ENCODE measurements around the gene MCM3.

DNA sequence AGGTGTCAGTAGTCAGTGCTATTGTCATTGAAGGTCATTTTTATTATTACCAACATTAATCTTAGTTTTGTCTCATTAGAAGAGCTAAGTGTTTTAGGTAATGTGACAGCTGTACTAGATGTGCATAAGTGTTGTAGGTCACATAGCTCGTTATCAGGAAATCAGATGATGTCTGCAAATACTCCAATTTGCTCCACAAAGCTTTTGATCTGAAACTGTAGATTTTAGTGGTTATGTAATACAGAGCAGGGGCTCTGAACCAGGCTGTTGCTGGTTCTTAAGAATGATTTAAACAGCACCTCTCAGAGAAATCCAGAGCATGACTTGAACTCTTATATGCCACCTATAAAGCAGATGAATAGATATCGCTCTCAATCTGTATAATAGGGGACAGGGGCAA is 42.7 kb downstream of the MCM3 start:
- TF ChIP-seq ZNF26 (tag by site-specific recombination; IDR thresholded peaks at IDR 0.05) (no peak), ZFHX2 (tag by site-specific recombination; conservative IDR thresholded peaks at IDR 0.05) (no peak), CTCF (tag by site-specific recombination; IDR thresholded peaks at IDR 0.05) (no peak), KLF16 (tag by site-specific recombination; IDR thresholded peaks at IDR 0.05) (no peak), ZNF707 (tag by site-specific recombination; IDR thresholded peaks at IDR 0.05) (no peak), REST (tag by site-specific recombination; IDR thresholded peaks at IDR 0.05) (no peak), ZBTB44 (tag by site-specific recombination; IDR thresholded peaks at IDR 0.05) (no peak), BCL11B (tag by site-specific recombination; IDR thresholded peaks at IDR 0.05; ENCODE audit: low read depth) (no peak), ATF2 (tag by site-specific recombination; IDR thresholded peaks at IDR 0.05; ENCODE audit: low read depth) (no peak), ZNF174 (tag by site-specific recombination; IDR thresholded peaks at IDR 0.05) (no peak)
